Left ventricle myocardium inferior (tissue), 1 donor: ENCODE results near the gene RAB17. TPM values are rescaled to one million over a fixed set of nuclear protein-coding genes. Genes with fewer than 3 reads are reported as not detected.

Experiments used
- DNase-seq: peaks from one replicate; pipeline ENCODE4 v3.0.0-alpha.2; 2020
- H3K27ac ChIP-seq: fragments of 200-600 bp; replicated peaks from 2 replicates; pipeline ENCODE4 v1.8.0; 2021
- H3K27me3 ChIP-seq: fragments of 200-600 bp; 2 replicates; pipeline ENCODE4 v1.8.0; 2021; ENCODE audit warnings: low read depth
- H3K36me3 ChIP-seq: fragments of 200-600 bp; 2 replicates; pipeline ENCODE4 v1.8.0; 2021
- H3K4me1 ChIP-seq: fragments of 200-600 bp; 2 replicates; pipeline ENCODE4 v1.8.0; 2021
- H3K4me3 ChIP-seq: fragments of 200-600 bp; 2 replicates; pipeline ENCODE4 v1.8.0; 2021; ENCODE audit warnings: mild to moderate bottlenecking, moderate library complexity
- H3K9me3 ChIP-seq: fragments of 200-600 bp; replicated peaks from 2 replicates; pipeline ENCODE4 v1.8.0; 2021
- CTCF ChIP-seq: fragments of 200-600 bp; IDR thresholded peaks from 2 replicates; pipeline ENCODE4 v1.8.0; 2021; ENCODE audit warnings: antibody characterized with exemption, mild to moderate bottlenecking, borderline replicate concordance
- intact Hi-C: fragments of 100-400 bp; cut with micrococcal nuclease; formaldehyde crosslinking; loops from one replicate; pipeline ENCODE4 v1.11.0; 2022
- total RNA-seq: library from RNA; stranded (reverse); fragmentation: NEBNext Ultra II Directional; extraction: Animal tissue kit (Norgen Biotek cat#: 25700); gene quantifications from one replicate; pipeline ENCODE4 v1.2.1, GENCODE V29; 2021
- donor health status: DM: no; HTN: yes; CAD: no; lungs with severe emphysema.

Gene RAB17
- total RNA-seq, 1 donor from 2014 or later, result 4.5 TPM

GRCh38 chr2:237629739-237630138, 39.2 kb upstream of the RAB17 start:
- H3K4me1 ChIP-seq, result peaks cover 91% of the 10 kb centered on the region
- intact Hi-C loops, result no loop called here
- peak overlapping the region; percentile 80 for H3K4me3 ChIP-seq
- no peaks in the 10 kb centered on the region for H3K36me3 ChIP-seq
- peaks cover 5% of the 10 kb centered on the region for H3K9me3 ChIP-seq
- peak overlapping the region; percentile 92 for H3K27ac ChIP-seq
- H3K27me3 ChIP-seq, result no peaks in the 10 kb centered on the region
- no peak for DNase-seq
- TF ChIP-seq CTCF, result no peak

- Histone ChIP-seq H3K9me3 (no peaks in the 10 kb centered on the region), H3K27me3 (no peaks in the 10 kb centered on the region), H3K4me3 (peak overlapping the region; percentile 80), H3K36me3 (no peaks in the 10 kb centered on the region), H3K27ac (peak overlapping the region; percentile 92), H3K4me1 (peaks cover 90% of the 10 kb centered on the region)
- TF ChIP-seq CTCF, result no peak
- DNase-seq, result no peak
- intact Hi-C loops, result no loop called here
These were observed 38.6 kb upstream of the RAB17 start for GRCh38 chr2:237629188-237629534.

- no peak for TF ChIP-seq CTCF
- no peaks in the 10 kb centered on the region for H3K9me3 ChIP-seq
- intact Hi-C loops, result no loop called here
- peak overlapping the region; percentile 92 for H3K27ac ChIP-seq
- H3K36me3 ChIP-seq, result no peaks in the 10 kb centered on the region
- no peaks in the 10 kb centered on the region for H3K27me3 ChIP-seq
- peaks cover 84% of the 10 kb centered on the region for H3K4me1 ChIP-seq
- no peak for DNase-seq
- peak overlapping the region; percentile 80 for H3K4me3 ChIP-seq
These were observed 38.0 kb upstream of the RAB17 start for GRCh38 chr2:237628247-237629187.

- intact Hi-C loops, result no loop called here
- Histone ChIP-seq H3K4me3 (peak within 1 kb of the TSS; percentile 80), H3K9me3 (no peaks in the 10 kb centered on the region), H3K27me3 (no peaks in the 10 kb centered on the region), H3K36me3 (no peaks in the 10 kb centered on the region), H3K27ac (peak within 1 kb of the TSS; percentile 92), H3K4me1 (peaks cover 75% of the 10 kb centered on the region)
- peak; percentile 57 for DNase-seq
- TF ChIP-seq CTCF, result peak; percentile 17
These were observed 37.1 kb upstream of the RAB17 start, which contains the start of gene LRRFIP1 for GRCh38 chr2:237627441-237628246. Gene LRRFIP1 (plus strand): TSS chr2:237627587. CDS start chr2:237627645, 58 bp downstream.

- DNase-seq, result no peak
- H3K4me1 ChIP-seq, result peaks cover 72% of the 10 kb centered on the region
- no peaks in the 10 kb centered on the region for H3K9me3 ChIP-seq
- TF ChIP-seq CTCF, result no peak
- H3K27me3 ChIP-seq, result no peaks in the 10 kb centered on the region
- H3K4me3 ChIP-seq, result peak overlapping the region; percentile 80
- intact Hi-C loops, result no loop called here
- peak overlapping the region; percentile 92 for H3K27ac ChIP-seq
- no peaks in the 10 kb centered on the region for H3K36me3 ChIP-seq
These were observed 36.4 kb upstream of the RAB17 start for GRCh38 chr2:237626813-237627440.
